GM18870 (cell line): Measurements from ENCODE around the gene GNL2.

ENCODE experiments used
- ATAC-seq: cut with Tn5 transposase; IDR thresholded peaks from one replicate; pipeline ENCODE4 v1.9.1; 2021; ENCODE audit warnings: moderate library complexity; ENCODE audit not compliant: unreplicated experiment

The GNL2 gene

GRCh38 chr1:37517569-37517968, 78.2 kb downstream of the GNL2 start:
- ATAC-seq = no peak
